Uterus (tissue), 2 donors: ENCODE results near the gene SF3B6.

ENCODE experiments used
- POLR2A ChIP-seq, 2 donors: fragments of 450-650 bp; IDR thresholded peaks; one replicate each; pipeline ENCODE4 v1.6.1; 2016; ENCODE audit warnings: antibody characterized with exemption in 2 of 2, mild to moderate bottlenecking in 1 of 2, moderate library complexity in 1 of 2
- TF ChIP-seq, protein P1 (sequence below), 4 experiments: fragments of 200-600 bp in 2 of 4; fragments of 450-650 bp in 2 of 4; sonication (generic) in 2 of 4; IDR thresholded peaks; one replicate each; pipeline ENCODE4 v1.5.1; 2016 to 2019; ENCODE audit warnings: antibody characterized with exemption in 4 of 4, mild to moderate bottlenecking in 2 of 4, moderate library complexity in 1 of 4

- TF ChIP-seq, protein P1, sequence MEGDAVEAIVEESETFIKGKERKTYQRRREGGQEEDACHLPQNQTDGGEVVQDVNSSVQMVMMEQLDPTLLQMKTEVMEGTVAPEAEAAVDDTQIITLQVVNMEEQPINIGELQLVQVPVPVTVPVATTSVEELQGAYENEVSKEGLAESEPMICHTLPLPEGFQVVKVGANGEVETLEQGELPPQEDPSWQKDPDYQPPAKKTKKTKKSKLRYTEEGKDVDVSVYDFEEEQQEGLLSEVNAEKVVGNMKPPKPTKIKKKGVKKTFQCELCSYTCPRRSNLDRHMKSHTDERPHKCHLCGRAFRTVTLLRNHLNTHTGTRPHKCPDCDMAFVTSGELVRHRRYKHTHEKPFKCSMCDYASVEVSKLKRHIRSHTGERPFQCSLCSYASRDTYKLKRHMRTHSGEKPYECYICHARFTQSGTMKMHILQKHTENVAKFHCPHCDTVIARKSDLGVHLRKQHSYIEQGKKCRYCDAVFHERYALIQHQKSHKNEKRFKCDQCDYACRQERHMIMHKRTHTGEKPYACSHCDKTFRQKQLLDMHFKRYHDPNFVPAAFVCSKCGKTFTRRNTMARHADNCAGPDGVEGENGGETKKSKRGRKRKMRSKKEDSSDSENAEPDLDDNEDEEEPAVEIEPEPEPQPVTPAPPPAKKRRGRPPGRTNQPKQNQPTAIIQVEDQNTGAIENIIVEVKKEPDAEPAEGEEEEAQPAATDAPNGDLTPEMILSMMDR (IDR thresholded peaks at IDR 0.05), result no peak
- TF ChIP-seq POLR2A (IDR thresholded peaks at IDR 0.05), result no peak
These were observed 867 bp downstream of the SF3B6 start for GRCh38 chr2:24075259-24075658.
